Thymus (tissue), 11 donors: Measurements from ENCODE around the gene TBATA. TPM values are rescaled to one million over a fixed set of nuclear protein-coding genes. Genes with fewer than 3 reads are reported as not detected.

Source experiments
- DNase-seq, 9 donors: peaks; one replicate each; pipeline ENCODE4 v3.0.0-alpha.2; 2013; ENCODE audit warnings: low spot score in 9 of 9, low read depth in 6 of 9, missing footprints in 1 of 9
- H3K27ac ChIP-seq, 2 donors: one replicate each; pipeline ENCODE4 v1.5.1; 2013; ENCODE audit warnings: control low read depth in 1 of 2, low read depth in 1 of 2, low read length in 1 of 2, mild to moderate bottlenecking in 1 of 2, moderate library complexity in 1 of 2
- H3K27me3 ChIP-seq, 2 donors: one replicate each; pipeline ENCODE4 v1.5.1; 2013; ENCODE audit warnings: low read length in 1 of 2; ENCODE audit not compliant: control insufficient read depth in 2 of 2, insufficient read depth in 1 of 2
- H3K36me3 ChIP-seq, 2 donors: one replicate each; pipeline ENCODE4 v1.5.1; 2013; ENCODE audit warnings: low read length in 1 of 2, mild to moderate bottlenecking in 1 of 2, moderate library complexity in 1 of 2; ENCODE audit not compliant: control insufficient read depth in 2 of 2, insufficient read depth in 2 of 2
- H3K4me1 ChIP-seq, 2 donors: one replicate each; pipeline ENCODE4 v1.5.1; 2013; ENCODE audit warnings: low read length in 2 of 2; ENCODE audit not compliant: control insufficient read depth in 2 of 2, insufficient read depth in 2 of 2
- H3K4me3 ChIP-seq, 2 donors: one replicate each; pipeline ENCODE4 v1.5.1; 2013; ENCODE audit warnings: low read length in 2 of 2, control low read depth in 1 of 2, mild to moderate bottlenecking in 1 of 2
- H3K9me3 ChIP-seq, 2 donors: one replicate each; pipeline ENCODE4 v1.5.1; 2013; ENCODE audit warnings: low read length in 1 of 2, mild to moderate bottlenecking in 1 of 2; ENCODE audit not compliant: control insufficient read depth in 2 of 2, insufficient read depth in 1 of 2
- WGBS: extraction: QIAGEN DNeasy Blood & Tissue Kit; methylation state at CpG from one replicate; pipeline ENCODE4 v1.1.7; 2013; 5-methylcytosine and 5-hydroxymethylcytosine counted together
- polyA plus RNA-seq: library from polyadenylated mRNA; stranded (reverse); fragments of 200-250 nt; gene quantifications from one replicate; pipeline ENCODE4 v1.2.3, GENCODE V29; 2013
- total RNA-seq: library from RNA; stranded (reverse); fragments of 120-200 nt; gene quantifications from one replicate; pipeline ENCODE4 v1.2.4, GENCODE V29; 2013
- donor health status: healthy.

Gene TBATA
- total and polyA plus RNA-seq, 2 donors = 42.1 to 134 TPM

- peaks cover 2 to 27% of the 10 kb centered on the region in 2 donors for H3K4me1 ChIP-seq
- WGBS = 55% methylated on average over 4 of the region's 4 CpGs
- DNase-seq = peak in 2 of 9 donors; percentile 25 to 29
- peak overlapping the region in 1 of 2 donors; percentile 36 for H3K4me3 ChIP-seq
- no peaks in the 10 kb centered on the region for H3K27me3 ChIP-seq
- H3K27ac ChIP-seq = peak overlapping the region in 1 of 2 donors; percentile 51
- H3K9me3 ChIP-seq = no peaks in the 10 kb centered on the region
- H3K36me3 ChIP-seq = no peaks in the 10 kb centered on the region
Observed at GRCh38 chr10:70782086-70782745, 3.0 kb downstream of the TBATA start.

GRCh38 chr10:70781461-70782051 is 3.6 kb downstream of the TBATA start:
- Histone ChIP-seq H3K27me3 (no peaks in the 10 kb centered on the region), H3K4me3 (peak overlapping the region in 1 of 2 donors; percentile 36), H3K36me3 (no peaks in the 10 kb centered on the region), H3K9me3 (no peaks in the 10 kb centered on the region), H3K4me1 (peaks cover 2 to 22% of the 10 kb centered on the region in 2 donors), H3K27ac (peak overlapping the region in 1 of 2 donors; percentile 48)
- no peak for DNase-seq
- 97% methylated on average over 8 of the region's 8 CpGs for whole genome bisulfite sequencing

- Histone ChIP-seq H3K4me1 (peaks cover 0 to 17% of the 10 kb centered on the region in 2 donors), H3K9me3 (no peaks in the 10 kb centered on the region), H3K4me3 (peak overlapping the region in 1 of 2 donors; percentile 36), H3K27ac (peak overlapping the region in 1 of 2 donors; percentile 53), H3K36me3 (no peaks in the 10 kb centered on the region), H3K27me3 (no peaks in the 10 kb centered on the region)
- WGBS = 95% methylated on average over 4 of the region's 4 CpGs
- DNase-seq = no peak
Observed at GRCh38 chr10:70780772-70781171, 4.4 kb downstream of the TBATA start.

GRCh38 chr10:70780370-70780760 is 4.8 kb downstream of the TBATA start:
- peaks cover 0 to 17% of the 10 kb centered on the region in 2 donors for H3K4me1 ChIP-seq
- H3K9me3 ChIP-seq = no peaks in the 10 kb centered on the region
- H3K27ac ChIP-seq = peak overlapping the region in 1 of 2 donors; percentile 35
- peak overlapping the region in 1 of 2 donors; percentile 36 for H3K4me3 ChIP-seq
- no peak for DNase-seq
- WGBS = 95% methylated on average over 9 of the region's 9 CpGs
- H3K27me3 ChIP-seq = no peaks in the 10 kb centered on the region
- no peaks in the 10 kb centered on the region for H3K36me3 ChIP-seq

- DNase-seq = no peak
- peak overlapping the region; percentile 33 to 59 for H3K27ac ChIP-seq
- H3K27me3 ChIP-seq = no peaks in the 10 kb centered on the region
- peak overlapping the region in 1 of 2 donors; percentile 36 for H3K4me3 ChIP-seq
- peaks cover 0 to 13% of the 10 kb centered on the region in 2 donors for H3K4me1 ChIP-seq
- no peaks in the 10 kb centered on the region for H3K9me3 ChIP-seq
- no peaks in the 10 kb centered on the region for H3K36me3 ChIP-seq
- 93% methylated on average over 16 of the region's 16 CpGs for WGBS
Observed at GRCh38 chr10:70779511-70780369, 5.4 kb downstream of the TBATA start.

GRCh38 chr10:70779088-70779487 is 6.1 kb downstream of the TBATA start:
- Histone ChIP-seq H3K36me3 (no peaks in the 10 kb centered on the region), H3K27me3 (no peaks in the 10 kb centered on the region), H3K27ac (no peak overlapping the region), H3K4me3 (peak overlapping the region in 1 of 2 donors; percentile 36), H3K4me1 (peaks cover 0 to 13% of the 10 kb centered on the region in 2 donors), H3K9me3 (no peaks in the 10 kb centered on the region)
- no peak for DNase-seq
- 89% methylated on average over 2 of the region's 2 CpGs for WGBS

- Histone ChIP-seq H3K4me3 (peak overlapping the region in 1 of 2 donors; percentile 18), H3K9me3 (no peaks in the 10 kb centered on the region), H3K36me3 (no peaks in the 10 kb centered on the region), H3K4me1 (peaks cover 0 to 13% of the 10 kb centered on the region in 2 donors), H3K27ac (no peak overlapping the region), H3K27me3 (no peaks in the 10 kb centered on the region)
- DNase-seq = no peak
- 93% methylated on average over 9 of the region's 9 CpGs for WGBS
Observed at GRCh38 chr10:70778267-70778924, 6.8 kb downstream of the TBATA start.

GRCh38 chr10:70777063-70777875 is 7.9 kb downstream of the TBATA start:
- Histone ChIP-seq H3K4me1 (peaks cover 0 to 5% of the 10 kb centered on the region in 2 donors), H3K4me3 (no peak overlapping the region), H3K36me3 (no peaks in the 10 kb centered on the region), H3K27me3 (no peaks in the 10 kb centered on the region), H3K27ac (no peak overlapping the region), H3K9me3 (no peaks in the 10 kb centered on the region)
- WGBS = 96% methylated on average over 18 of the region's 18 CpGs
- no peak for DNase-seq
